ENCODE measurements around the gene GALNT9. TPM values are rescaled to one million over a fixed set of nuclear protein-coding genes. Genes with fewer than 3 reads are reported as not detected.

Gene GALNT9
- polyA plus RNA-seq, 1 of the 3 experiments (the other 2 are of a cell fraction): not detected

GRCh38 chr12:132209619-132210222 is 119.7 kb downstream of the GALNT9 start:
- H3K9me3 ChIP-seq: no peaks in the 10 kb centered on the region
- no peaks in the 10 kb centered on the region for H4K20me1 ChIP-seq (ENCODE audit: insufficient read depth)
- H3K27ac ChIP-seq (ENCODE audit: low read depth in 2 of 2, low read length in 1 of 2): no peak overlapping the region
- peaks cover 73% of the 10 kb centered on the region for H3K27me3 ChIP-seq (ENCODE audit: insufficient read depth)
- H2AFZ ChIP-seq (ENCODE audit: low read depth): no peak overlapping the region
- POLR2A ChIA-PET: no interaction called here
- H3K9ac ChIP-seq: no peak overlapping the region
- H3K79me2 ChIP-seq (ENCODE audit: insufficient read depth): no peaks in the 10 kb centered on the region
- no peak for DNase-seq
- 19% methylated on average over 12 of the region's 14 CpGs for WGBS (ENCODE audit: low lambda C conversion rate)
- H3K9me2 ChIP-seq: no peaks in the 10 kb centered on the region
- TF ChIP-seq ELF1 (IDR thresholded peaks at IDR 0.05) (no peak), RCOR1 (IDR thresholded peaks at IDR 0.05; ENCODE audit: low read length) (no peak), EZH2phosphoT487 (IDR thresholded peaks at IDR 0.05; ENCODE audit: borderline replicate concordance, low read depth) (no peak), ZBTB33 (IDR thresholded peaks at IDR 0.05; ENCODE audit: borderline replicate concordance, low read depth) (no peak), SIN3A (IDR thresholded peaks at IDR 0.05; ENCODE audit: borderline replicate concordance, low read depth, low read length) (no peak), REST (IDR thresholded peaks at IDR 0.05; ENCODE audit: low read depth, low read length) (no peak), CHD2 (IDR thresholded peaks at IDR 0.05; ENCODE audit: low read length, partially characterized antibody) (no peak), MEF2A (IDR thresholded peaks at IDR 0.05; ENCODE audit: borderline replicate concordance, low read depth) (no peak), MXI1 (IDR thresholded peaks at IDR 0.05; ENCODE audit: low read depth, low read length) (no peak), NRF1 (IDR thresholded peaks at IDR 0.05; ENCODE audit: low read depth, low read length) (no peak), RFX5 (IDR thresholded peaks at IDR 0.05; ENCODE audit: low read length) (no peak), RAD21 (IDR thresholded peaks at IDR 0.05; ENCODE audit: low read length) (no peak), IRF3 (IDR thresholded peaks at IDR 0.05; ENCODE audit: low read depth, low read length) (no peak), FOXJ3 (CRISPR knock-in tag; IDR thresholded peaks at IDR 0.05) (no peak), FOSL2 (IDR thresholded peaks at IDR 0.05; ENCODE audit: borderline replicate concordance, low read depth) (no peak), PBX3 (IDR thresholded peaks at IDR 0.05) (no peak), TCF12 (IDR thresholded peaks at IDR 0.05) (no peak), EP300 (IDR thresholded peaks at IDR 0.05; ENCODE audit: borderline replicate concordance in 1 of 2, low read depth in 1 of 2, low read length in 1 of 2) (no peak), SMC3 (IDR thresholded peaks at IDR 0.05; ENCODE audit: low read depth, low read length) (no peak), YY1 (IDR thresholded peaks at IDR 0.05; ENCODE audit: low read depth) (no peak)
- no peak overlapping the region for H3K4me2 ChIP-seq
- no peaks in the 10 kb centered on the region for H3F3A ChIP-seq (replicated peaks; ENCODE audit: insufficient read depth)
- H3K4me1 ChIP-seq (ENCODE audit: control insufficient read depth in 1 of 2, insufficient read depth in 2 of 2, low read depth in 1 of 2, low read length in 1 of 2): no peaks in the 10 kb centered on the region
- CTCF ChIA-PET: interaction anchor here (1.5 kb wide), 1 partner anchor 56 kb away, joined by 4 read pairs; no protein-coding TSS in a partner anchor
- H3K4me3 ChIP-seq (ENCODE audit: low read depth in 2 of 2, low read length in 1 of 2): no peak overlapping the region
- H3K36me3 ChIP-seq (replicated peaks in 1 of 2; ENCODE audit: control insufficient read depth in 1 of 2, insufficient read depth in 2 of 2, low read length in 1 of 2): no peaks in the 10 kb centered on the region

All from SK-N-SH (cell line).